Body of pancreas (tissue), 4 donors: ENCODE measurements around the gene VPS35L.

Source experiments
- CTCF ChIP-seq, 7 experiments: fragments of 450-650 bp in 4 of 7; fragments of 200-600 bp in 3 of 7; sonication (generic) in 3 of 7; IDR thresholded peaks; one replicate each; pipeline ENCODE4 v1.5.1; 2016 to 2019; ENCODE audit warnings: antibody characterized with exemption in 7 of 7
- POLR2A ChIP-seq, 3 donors: fragments of 450-650 bp; IDR thresholded peaks; one replicate each; pipeline ENCODE4 v1.6.1; 2016; ENCODE audit warnings: antibody characterized with exemption in 3 of 3, mild to moderate bottlenecking in 2 of 3

GRCh38 chr16:19708296-19709205 is 153.0 kb downstream of the VPS35L start:
- TF ChIP-seq CTCF (IDR thresholded peaks at IDR 0.05) (no peak), POLR2A (IDR thresholded peaks at IDR 0.05) (no peak)
